H9 (cell line): Measurements from ENCODE around the gene HIPK2. TPM values are rescaled to one million over a fixed set of nuclear protein-coding genes. Genes with fewer than 3 reads are reported as not detected.

Source experiments
- DNase-seq: peaks from one replicate; pipeline ENCODE4 v3.0.0-alpha.2; 2017
- H2AFZ ChIP-seq: one replicate; pipeline ENCODE4 v1.6.1; 2013; ENCODE audit warnings: mild to moderate bottlenecking, low read length, control low read depth, moderate library complexity
- H2AK5ac ChIP-seq: 2 replicates; pipeline ENCODE4 v1.6.1; 2013; ENCODE audit warnings: low read length, control low read depth, mixed read lengths; ENCODE audit not compliant: insufficient read length
- H2BK120ac ChIP-seq: one replicate; pipeline ENCODE4 v1.6.1; 2013; ENCODE audit warnings: low read depth, mild to moderate bottlenecking, low read length, control low read depth, inconsistent platforms; ENCODE audit not compliant: poor library complexity, severe bottlenecking
- H2BK12ac ChIP-seq: 2 replicates; pipeline ENCODE4 v1.6.1; 2013; ENCODE audit warnings: low read length, control low read depth, mixed read lengths, low read depth; ENCODE audit not compliant: insufficient read length
- H2BK15ac ChIP-seq: 2 replicates; pipeline ENCODE4 v1.6.1; 2013; ENCODE audit warnings: low read depth, low read length, control low read depth
- H2BK20ac ChIP-seq: one replicate; pipeline ENCODE4 v1.6.1; 2013; ENCODE audit warnings: low read depth, mild to moderate bottlenecking, low read length, control low read depth, inconsistent platforms; ENCODE audit not compliant: poor library complexity, severe bottlenecking
- H2BK5ac ChIP-seq: 2 replicates; pipeline ENCODE4 v1.6.1; 2013; ENCODE audit warnings: low read length, control low read depth, mixed read lengths; ENCODE audit not compliant: insufficient read length
- H3K14ac ChIP-seq: 2 replicates; pipeline ENCODE4 v1.6.1; 2013; ENCODE audit warnings: low read length, control low read depth; ENCODE audit not compliant: insufficient read depth
- H3K18ac ChIP-seq: 2 replicates; pipeline ENCODE4 v1.6.1; 2013; ENCODE audit warnings: low read depth, mild to moderate bottlenecking, mixed read lengths, low read length, control low read depth; ENCODE audit not compliant: insufficient read length
- H3K23ac ChIP-seq: 2 replicates; pipeline ENCODE4 v1.6.1; 2013; ENCODE audit warnings: low read length, control low read depth, mixed read lengths, low read depth; ENCODE audit not compliant: insufficient read length
- H3K23me2 ChIP-seq: 2 replicates; pipeline ENCODE4 v1.6.1; 2013; ENCODE audit warnings: low read depth, mild to moderate bottlenecking, mixed read lengths, low read length, control low read depth; ENCODE audit not compliant: insufficient read length, poor library complexity, severe bottlenecking
- H3K27ac ChIP-seq: 2 replicates; pipeline ENCODE4 v1.5.1; 2013; ENCODE audit warnings: low read length, control low read depth, mixed read lengths, low read depth; ENCODE audit not compliant: insufficient read length
- H3K27me3 ChIP-seq: 2 replicates; pipeline ENCODE4 v1.6.1; 2013; ENCODE audit warnings: low read length, control low read depth, inconsistent platforms; ENCODE audit not compliant: insufficient read depth
- H3K4ac ChIP-seq: 2 replicates; pipeline ENCODE4 v1.6.1; 2013; ENCODE audit warnings: low read depth, mild to moderate bottlenecking, control low read depth, inconsistent platforms, low read length, moderate library complexity
- H3K4me1 ChIP-seq: 2 replicates; pipeline ENCODE4 v1.6.1; 2013; ENCODE audit warnings: low read length, control low read depth, inconsistent platforms; ENCODE audit not compliant: insufficient read depth
- H3K4me2 ChIP-seq: 2 replicates; pipeline ENCODE4 v1.6.1; 2013; ENCODE audit warnings: low read length, control low read depth, mixed read lengths; ENCODE audit not compliant: insufficient read length, insufficient read depth
- H3K56ac ChIP-seq: 2 replicates; pipeline ENCODE4 v1.6.1; 2013; ENCODE audit warnings: low read depth, mild to moderate bottlenecking, mixed read lengths, low read length, control low read depth; ENCODE audit not compliant: insufficient read length
- H3K79me1 ChIP-seq: 2 replicates; pipeline ENCODE4 v1.6.1; 2013; ENCODE audit warnings: low read depth, mild to moderate bottlenecking, moderate library complexity, low read length, control low read depth, inconsistent platforms; ENCODE audit not compliant: insufficient read depth, poor library complexity, severe bottlenecking
- H3K79me2 ChIP-seq: 2 replicates; pipeline ENCODE4 v1.6.1; 2013; ENCODE audit warnings: low read length, control low read depth, inconsistent platforms; ENCODE audit not compliant: insufficient read depth
- H3K9ac ChIP-seq: 2 replicates; pipeline ENCODE4 v1.6.1; 2013; ENCODE audit warnings: low read length, control low read depth, mixed read lengths; ENCODE audit not compliant: insufficient read length; ENCODE audit errors: extremely low read depth
- H3K9me3 ChIP-seq: one replicate; pipeline ENCODE4 v1.6.1; 2013; ENCODE audit warnings: low read depth, low read length, inconsistent platforms; ENCODE audit not compliant: control insufficient read depth
- H3T11ph ChIP-seq: one replicate; pipeline ENCODE4 v1.6.1; 2013; ENCODE audit warnings: mild to moderate bottlenecking, low read length, control low read depth, inconsistent platforms
- H4K20me1 ChIP-seq: one replicate; pipeline ENCODE4 v1.6.1; 2013; ENCODE audit not compliant: control insufficient read depth, insufficient read length, insufficient read depth
- H4K5ac ChIP-seq: 2 replicates; pipeline ENCODE4 v1.6.1; 2013; ENCODE audit warnings: low read depth, mild to moderate bottlenecking, mixed read lengths, low read length, control low read depth; ENCODE audit not compliant: insufficient read length
- H4K8ac ChIP-seq: replicated peaks from 2 replicates; pipeline ENCODE4 v1.6.1; 2013; ENCODE audit warnings: low read length, control low read depth, mixed read lengths, low read depth; ENCODE audit not compliant: insufficient read length
- H4K91ac ChIP-seq: 2 replicates; pipeline ENCODE4 v1.6.1; 2013; ENCODE audit warnings: low read depth, mild to moderate bottlenecking, moderate library complexity, mixed read lengths, low read length, control low read depth; ENCODE audit not compliant: insufficient read length
- H3K27ac Mint-ChIP-seq, 3 experiments: 2 replicates in 2 of 3; 3 replicates in 1 of 3; pipeline ENCODE4 v1.8.0; 2020 to 2021; ENCODE audit warnings: mixed read lengths in 3 of 3, mild to moderate bottlenecking in 1 of 3, moderate library complexity in 1 of 3
- H3K27me3 Mint-ChIP-seq: 2 replicates; pipeline ENCODE4 v1.8.0; 2021; ENCODE audit warnings: low read depth, mild to moderate bottlenecking, moderate library complexity, mixed read lengths
- H3K36me3 Mint-ChIP-seq, 3 experiments: 2 replicates in 2 of 3; 3 replicates in 1 of 3; pipeline ENCODE4 v1.8.0; 2020 to 2021; ENCODE audit warnings: low read depth in 3 of 3, mixed read lengths in 3 of 3; ENCODE audit not compliant: insufficient read depth in 1 of 3
- H3K4me1 Mint-ChIP-seq, 2 experiments: 2 replicates each; pipeline ENCODE4 v1.8.0; 2020; ENCODE audit warnings: mixed read lengths in 2 of 2
- H3K4me3 Mint-ChIP-seq, 2 experiments: 2 replicates in 1 of 2; 3 replicates in 1 of 2; pipeline ENCODE4 v1.8.0; 2020 to 2021; ENCODE audit warnings: mild to moderate bottlenecking in 2 of 2, mixed read lengths in 2 of 2, moderate library complexity in 1 of 2
- H3K9me3 Mint-ChIP-seq, 2 experiments: 2 replicates in 1 of 2; 3 replicates in 1 of 2; pipeline ENCODE4 v1.8.0; 2020; ENCODE audit warnings: mild to moderate bottlenecking in 2 of 2, mixed read lengths in 2 of 2, moderate library complexity in 1 of 2
- WGBS: extraction: QIAGEN DNeasy Blood & Tissue Kit; methylation state at CpG from one replicate; pipeline ENCODE4 v1.1.7; 2013; ENCODE audit warnings: missing lambda C conversion rate, low lambda C conversion rate, mixed read lengths; ENCODE audit not compliant: insufficient read length; ENCODE audit errors: extremely low coverage; 5-methylcytosine and 5-hydroxymethylcytosine counted together
- total RNA-seq: library from RNA; stranded (reverse); gene quantifications from 2 replicates; pipeline ENCODE4 v1.2.1, GENCODE V29; 2021
- TF ChIP-seq, protein P1 (sequence below): fragments of 200-600 bp; sonication (generic); conservative IDR thresholded peaks from 3 replicates; pipeline ENCODE4 v1.8.0; 2021; ENCODE audit warnings: antibody characterized with exemption, mild to moderate bottlenecking

HIPK2 gene
- total RNA-seq, 1 experiment from 2014 or later = 21.9 TPM

DNA sequence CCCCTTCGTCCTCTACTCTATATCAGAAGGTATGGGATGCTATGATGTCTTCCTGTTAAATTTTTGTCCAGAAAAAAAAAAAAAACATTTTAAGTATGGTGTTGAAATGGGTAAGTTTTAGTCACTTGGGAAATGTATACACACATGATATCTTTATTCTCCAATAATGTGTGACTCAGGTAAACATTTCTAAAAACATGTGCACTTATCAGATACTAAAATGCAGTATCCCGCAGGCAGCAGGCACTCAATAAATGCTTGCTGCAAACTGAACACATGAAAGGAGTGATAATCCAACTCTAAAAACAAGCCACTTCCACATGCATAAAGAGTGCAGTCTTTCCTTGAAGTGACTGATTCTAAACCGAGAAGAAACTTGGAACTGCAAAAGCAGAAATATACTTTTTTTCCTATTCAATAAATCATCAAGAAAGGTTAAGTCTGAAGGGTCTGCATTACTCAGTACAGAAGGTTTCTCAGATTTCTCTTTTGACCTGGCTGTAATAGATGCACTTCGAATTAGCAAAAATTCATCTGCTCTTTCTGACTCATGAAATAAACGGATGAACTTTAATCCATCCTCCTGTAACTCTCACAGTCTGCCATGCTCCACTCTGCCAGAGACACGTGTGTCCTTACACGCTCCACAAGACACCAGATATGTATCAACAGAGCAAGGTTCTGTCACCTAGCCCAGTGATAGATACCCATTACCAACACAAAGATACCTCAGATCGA is 84.0 kb downstream of the HIPK2 start:
- H3K4me2 ChIP-seq = no peak overlapping the region
- no peak overlapping the region for H3K14ac ChIP-seq
- H4K91ac ChIP-seq = no peak overlapping the region
- H3K27ac Mint-ChIP-seq = no peak overlapping the region
- no peak for DNase-seq
- TF ChIP-seq, protein P1, sequence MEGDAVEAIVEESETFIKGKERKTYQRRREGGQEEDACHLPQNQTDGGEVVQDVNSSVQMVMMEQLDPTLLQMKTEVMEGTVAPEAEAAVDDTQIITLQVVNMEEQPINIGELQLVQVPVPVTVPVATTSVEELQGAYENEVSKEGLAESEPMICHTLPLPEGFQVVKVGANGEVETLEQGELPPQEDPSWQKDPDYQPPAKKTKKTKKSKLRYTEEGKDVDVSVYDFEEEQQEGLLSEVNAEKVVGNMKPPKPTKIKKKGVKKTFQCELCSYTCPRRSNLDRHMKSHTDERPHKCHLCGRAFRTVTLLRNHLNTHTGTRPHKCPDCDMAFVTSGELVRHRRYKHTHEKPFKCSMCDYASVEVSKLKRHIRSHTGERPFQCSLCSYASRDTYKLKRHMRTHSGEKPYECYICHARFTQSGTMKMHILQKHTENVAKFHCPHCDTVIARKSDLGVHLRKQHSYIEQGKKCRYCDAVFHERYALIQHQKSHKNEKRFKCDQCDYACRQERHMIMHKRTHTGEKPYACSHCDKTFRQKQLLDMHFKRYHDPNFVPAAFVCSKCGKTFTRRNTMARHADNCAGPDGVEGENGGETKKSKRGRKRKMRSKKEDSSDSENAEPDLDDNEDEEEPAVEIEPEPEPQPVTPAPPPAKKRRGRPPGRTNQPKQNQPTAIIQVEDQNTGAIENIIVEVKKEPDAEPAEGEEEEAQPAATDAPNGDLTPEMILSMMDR = no peak
- H2BK12ac ChIP-seq = no peak overlapping the region
- no peak overlapping the region for H4K8ac ChIP-seq
- peaks cover 9 to 16% of the 10 kb centered on the region in 2 experiments for H3K4me1 Mint-ChIP-seq
- no peaks in the 10 kb centered on the region for H3K4me1 ChIP-seq
- no peaks in the 10 kb centered on the region for H3K79me1 ChIP-seq
- no peak overlapping the region for H2BK20ac ChIP-seq
- H3K9me3 Mint-ChIP-seq = no peaks in the 10 kb centered on the region
- H3K56ac ChIP-seq = no peak overlapping the region
- no peaks in the 10 kb centered on the region for H3K9me3 ChIP-seq
- H3K9ac ChIP-seq = no peak overlapping the region
- no peak overlapping the region for H2AFZ ChIP-seq
- no peak overlapping the region for H3K23ac ChIP-seq
- no peak overlapping the region for H3K18ac ChIP-seq
- H2AK5ac ChIP-seq = no peak overlapping the region
- H4K5ac ChIP-seq = no peak overlapping the region
- H3K36me3 Mint-ChIP-seq = no peaks in the 10 kb centered on the region
- H3K27me3 Mint-ChIP-seq = no peaks in the 10 kb centered on the region; the same call in none of the 2 replicates
- H2BK5ac ChIP-seq = no peak overlapping the region
- no peak overlapping the region for H3T11ph ChIP-seq
- H2BK120ac ChIP-seq = no peak overlapping the region
- H3K27ac ChIP-seq = no peak overlapping the region
- WGBS = no CpG with 5 or more reads among the region's 8 CpGs
- H3K4ac ChIP-seq = no peak overlapping the region
- no peaks in the 10 kb centered on the region for H3K27me3 ChIP-seq
- no peaks in the 10 kb centered on the region for H3K79me2 ChIP-seq
- H4K20me1 ChIP-seq = no peaks in the 10 kb centered on the region
- no peak overlapping the region for H3K4me3 Mint-ChIP-seq
- no peaks in the 10 kb centered on the region for H3K23me2 ChIP-seq
- H2BK15ac ChIP-seq = no peak overlapping the region
